Tongue (tissue), 2 donors: ENCODE data around the gene GPHN. TPM values are rescaled to one million over a fixed set of nuclear protein-coding genes. Genes with fewer than 3 reads are reported as not detected.

Source experiments
- DNase-seq: peaks from one replicate; pipeline ENCODE4 v3.0.0-alpha.2; 2015
- total RNA-seq: library from RNA; depleted of rRNA; stranded (reverse); fragments of >200 nt; gene quantifications from one replicate; pipeline ENCODE4 v1.2.3, GENCODE V29; 2014

Gene GPHN
- total RNA-seq, 1 donor from 2014 or later: 26.7 TPM

- no peak for DNase-seq
Observed at GRCh38 chr14:66601932-66602578, 94.1 kb downstream of the GPHN start.

DNA sequence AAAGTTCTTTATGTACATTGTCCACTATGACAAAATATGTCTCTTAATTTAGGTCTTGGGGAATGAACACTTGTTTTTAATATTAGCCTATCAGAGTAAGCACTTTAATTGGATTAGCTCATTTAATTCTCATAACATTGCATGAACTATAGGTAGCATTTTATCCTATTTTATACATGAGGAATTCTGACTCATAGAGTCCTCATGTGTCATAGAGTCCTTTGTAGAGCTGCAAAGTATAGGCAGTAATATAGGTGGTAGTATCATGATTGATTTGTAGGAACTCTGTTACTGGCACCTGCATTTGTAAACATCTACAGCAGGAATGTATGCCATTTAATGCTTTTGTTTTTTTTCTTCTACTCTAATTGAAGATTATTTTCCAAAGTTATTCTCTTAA lies 96.0 kb downstream of the GPHN start:
- DNase-seq: no peak

DNA sequence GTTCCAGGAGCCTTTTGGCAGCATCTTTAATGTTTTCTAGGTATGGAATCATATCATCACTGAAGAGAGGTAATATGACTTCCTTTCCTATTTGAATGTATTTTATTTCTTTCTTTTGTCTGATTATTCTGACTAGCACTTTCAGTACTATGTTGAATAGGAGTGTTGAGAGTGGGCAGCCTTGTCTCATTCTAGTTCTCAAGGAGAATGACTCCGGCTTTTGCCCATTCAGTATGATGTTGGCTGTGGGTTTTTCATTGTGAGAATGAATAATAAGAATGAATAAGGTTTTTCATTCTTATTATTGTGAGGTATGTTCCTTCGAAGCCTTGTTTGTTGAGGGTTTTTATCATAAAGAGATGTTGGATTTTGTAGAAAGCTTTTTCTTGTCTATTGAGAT lies 98.9 kb downstream of the GPHN start:
- no peak for DNase-seq

DNA sequence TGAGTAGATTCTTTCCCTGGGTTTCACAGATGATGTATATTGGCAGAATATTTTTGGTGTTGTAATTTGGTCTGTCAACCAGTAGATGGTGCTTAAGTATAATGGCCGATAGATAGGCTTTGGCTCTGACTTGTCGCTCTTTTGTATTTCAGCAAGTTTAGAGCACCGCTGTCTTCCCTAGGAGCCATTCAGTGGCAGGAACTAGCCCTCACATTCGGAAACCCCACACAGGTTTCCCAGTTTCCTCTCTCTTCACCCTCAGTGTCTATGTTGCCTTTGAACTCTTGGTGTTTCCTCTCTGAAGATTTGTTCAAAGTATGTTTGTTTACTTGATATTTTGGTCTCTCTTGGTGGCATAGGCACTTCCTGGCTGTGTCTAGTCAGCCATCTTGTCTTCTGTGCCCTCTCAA lies 102.2 kb downstream of the GPHN start:
- no peak for DNase-seq

GRCh38 chr14:66613344-66613743 lies 105.4 kb downstream of the GPHN start:
- DNase-seq: no peak

DNA sequence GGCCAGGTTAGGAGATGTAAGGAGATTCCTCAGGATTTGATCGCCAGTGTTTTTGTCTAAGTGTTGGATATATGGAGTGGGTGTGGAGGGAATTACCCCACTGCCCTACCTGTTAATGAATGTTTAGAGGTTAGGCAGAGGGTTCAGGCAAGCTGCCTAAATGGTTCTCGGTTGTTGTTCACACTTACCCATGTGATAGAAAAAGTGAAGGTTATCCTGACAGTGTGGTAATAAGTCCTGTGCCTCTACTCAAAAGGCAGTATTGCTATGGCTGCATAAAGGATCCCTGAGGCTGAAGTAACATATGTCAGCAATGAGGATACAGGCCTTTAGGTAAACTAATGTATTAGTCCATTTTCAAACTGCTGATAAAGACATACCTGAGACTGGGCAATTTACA lies 112.0 kb downstream of the GPHN start:
- no peak for DNase-seq

DNA sequence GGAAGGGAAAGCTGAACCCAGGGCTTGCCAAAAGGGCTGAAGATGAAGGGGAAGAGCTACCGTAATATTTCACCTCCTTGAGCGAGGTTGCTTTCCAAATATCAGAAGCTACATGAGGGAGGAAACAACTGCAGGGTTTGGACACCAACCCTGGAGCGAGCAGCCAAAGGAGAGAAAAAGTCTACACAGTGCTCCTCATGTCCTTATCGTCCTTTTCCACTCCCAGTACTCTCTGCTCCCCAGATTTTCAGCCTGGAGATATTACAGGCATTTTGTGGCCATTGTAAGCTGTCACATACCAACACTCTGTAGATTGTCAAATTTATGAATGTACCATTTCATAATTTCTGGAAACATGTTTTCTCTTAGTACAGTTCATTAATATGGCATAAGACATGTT lies 115.9 kb downstream of the GPHN start:
- DNase-seq: no peak

DNA sequence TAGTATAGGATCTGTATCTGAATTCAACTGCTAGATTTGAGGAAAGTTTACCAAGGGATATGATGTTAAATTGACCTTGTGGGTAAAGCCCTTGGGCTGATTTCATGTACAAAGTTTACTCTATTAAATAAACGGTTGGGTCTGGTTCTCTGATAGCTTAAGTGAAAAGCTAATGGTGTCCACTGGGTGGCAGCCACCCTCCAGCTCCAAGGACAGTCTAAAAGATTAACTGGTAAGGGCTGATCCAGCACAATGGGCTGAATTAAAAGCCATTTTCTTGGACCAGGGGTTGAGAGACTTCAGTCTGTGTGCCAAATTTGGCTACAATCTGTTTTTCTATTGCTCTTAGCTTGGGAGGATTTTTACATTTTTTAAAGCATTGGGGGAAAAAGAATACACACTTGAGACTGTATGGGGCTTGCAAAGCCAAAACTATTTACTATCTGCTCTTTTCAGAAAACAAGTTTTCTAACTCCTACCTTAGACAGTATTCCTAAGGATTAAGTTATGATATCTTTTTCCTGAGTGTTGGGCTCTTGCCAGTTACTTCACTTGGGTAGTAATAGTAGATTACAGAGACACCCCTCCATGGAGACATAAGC lies 116.5 kb downstream of the GPHN start:
- peak; percentile 70 for DNase-seq

DNA sequence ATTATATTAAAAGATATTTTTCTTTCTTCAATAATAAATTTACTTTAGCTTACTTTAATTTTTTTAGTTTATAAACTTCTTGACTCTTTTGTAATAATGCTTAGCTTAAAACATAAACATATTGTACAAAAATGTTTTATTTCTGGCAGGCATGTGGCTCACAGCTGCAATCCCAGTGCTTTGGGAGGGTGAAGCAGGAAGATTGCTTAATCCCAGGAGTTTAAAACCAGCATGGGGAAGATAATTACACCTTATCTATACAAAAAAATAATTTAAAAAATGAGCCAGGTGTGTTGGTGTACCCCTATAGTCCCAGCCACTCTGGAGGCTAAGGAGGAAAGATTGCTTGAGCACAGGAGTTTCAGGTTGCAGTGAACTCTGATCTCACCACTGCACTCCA lies 120.7 kb downstream of the GPHN start:
- DNase-seq: no peak

DNA sequence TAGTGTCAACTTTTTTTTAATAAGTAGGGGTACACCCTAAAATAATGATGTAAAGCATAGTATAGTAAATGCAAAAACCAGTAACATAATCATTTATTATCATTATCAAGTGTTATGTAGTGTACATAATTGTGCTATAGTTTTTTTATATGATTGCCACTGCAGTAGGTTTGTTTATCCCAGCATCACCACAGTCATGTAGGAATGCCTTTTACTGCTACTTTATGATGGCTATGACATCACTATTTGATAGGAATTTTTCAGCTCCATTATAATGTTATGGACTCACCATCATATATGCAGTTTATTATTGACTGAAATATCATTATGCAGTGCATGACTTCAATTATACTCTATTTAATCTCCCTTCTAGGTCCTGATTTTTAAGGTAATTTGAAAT lies 121.6 kb downstream of the GPHN start:
- no peak for DNase-seq

DNA sequence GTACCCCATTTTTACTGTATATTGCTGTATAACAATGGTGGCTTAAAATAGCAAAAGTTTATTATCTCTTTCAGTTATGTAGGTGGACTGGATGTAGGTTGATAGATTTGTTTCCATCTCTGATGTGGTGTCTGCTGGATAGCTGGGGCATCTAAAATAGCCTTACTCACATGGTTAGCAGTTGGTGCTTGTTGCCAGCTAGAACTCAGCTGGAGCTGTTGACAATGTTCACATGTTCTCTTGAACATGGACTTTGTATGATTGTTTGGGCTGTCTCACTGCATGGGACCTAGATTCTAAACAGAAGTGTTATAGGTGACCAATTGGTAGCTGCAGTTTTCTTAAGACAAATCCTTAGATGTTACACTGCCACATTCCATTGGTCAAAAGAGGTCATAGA lies 126.9 kb downstream of the GPHN start:
- peak; percentile 10 for DNase-seq

- no peak for DNase-seq
Observed at GRCh38 chr14:66635435-66635834, 127.5 kb downstream of the GPHN start.

- DNase-seq: no peak
Observed at GRCh38 chr14:66636240-66636639, 128.3 kb downstream of the GPHN start.

GRCh38 chr14:66638689-66639088 lies 130.7 kb downstream of the GPHN start:
- no peak for DNase-seq

- DNase-seq: no peak
Observed at GRCh38 chr14:66641861-66642635, 134.1 kb downstream of the GPHN start.

- DNase-seq: no peak
Observed at GRCh38 chr14:66643344-66643743, 135.4 kb downstream of the GPHN start.

GRCh38 chr14:66645716-66646115 lies 137.8 kb downstream of the GPHN start:
- no peak for DNase-seq

DNA sequence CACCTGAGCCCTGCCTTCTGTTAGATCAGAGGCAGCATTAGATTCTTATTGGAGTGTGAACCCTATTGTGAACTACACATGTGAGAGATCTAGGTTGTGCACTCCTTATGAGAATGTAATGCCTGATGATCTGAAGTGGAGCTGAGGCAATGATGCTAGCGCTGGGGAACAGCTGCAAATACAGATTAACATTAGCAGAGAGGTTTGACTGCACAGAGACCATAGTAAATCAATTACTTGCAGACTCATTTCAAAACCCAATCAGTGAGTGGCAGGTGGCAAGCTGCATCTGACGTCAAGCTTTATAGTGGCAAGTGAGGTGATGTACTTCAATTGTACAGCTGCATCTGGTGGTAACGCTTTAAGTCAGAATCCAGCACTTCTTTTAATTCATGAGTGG lies 141.6 kb downstream of the GPHN start:
- peak; percentile 63 for DNase-seq

- DNase-seq: peak; percentile 15
Observed at GRCh38 chr14:66650491-66650911, 142.6 kb downstream of the GPHN start.

DNA sequence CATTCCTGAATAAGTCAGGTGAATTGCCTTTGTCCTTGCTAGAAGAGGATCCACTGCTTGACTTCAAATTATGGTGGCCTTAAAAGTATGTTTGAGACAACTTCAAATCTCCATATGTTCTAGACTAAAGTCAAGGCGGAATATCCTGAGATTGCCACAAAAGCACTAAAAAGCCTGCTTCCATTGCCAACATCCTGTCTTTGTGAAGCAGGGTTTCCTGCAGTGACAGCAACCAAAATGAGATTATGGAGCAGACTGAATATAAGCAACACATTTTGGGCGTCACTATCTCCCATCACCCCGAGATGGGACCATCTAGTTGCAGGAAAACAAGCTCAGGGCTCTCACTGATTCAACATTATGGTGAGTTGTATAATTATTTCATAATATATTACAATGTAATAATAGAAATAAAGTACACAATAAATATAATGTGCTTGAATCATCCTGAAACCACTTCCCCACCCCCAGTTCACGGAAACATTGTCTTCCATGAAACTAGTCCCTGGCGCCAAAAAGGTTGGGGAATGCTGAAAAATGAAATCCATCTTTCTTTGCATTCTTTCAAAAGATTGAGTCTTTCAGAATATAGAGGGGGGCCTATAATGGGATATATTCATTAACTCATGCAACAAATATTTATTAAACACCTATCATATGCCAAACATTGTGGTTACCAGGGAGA lies 143.7 kb downstream of the GPHN start:
- no peak for DNase-seq

DNA sequence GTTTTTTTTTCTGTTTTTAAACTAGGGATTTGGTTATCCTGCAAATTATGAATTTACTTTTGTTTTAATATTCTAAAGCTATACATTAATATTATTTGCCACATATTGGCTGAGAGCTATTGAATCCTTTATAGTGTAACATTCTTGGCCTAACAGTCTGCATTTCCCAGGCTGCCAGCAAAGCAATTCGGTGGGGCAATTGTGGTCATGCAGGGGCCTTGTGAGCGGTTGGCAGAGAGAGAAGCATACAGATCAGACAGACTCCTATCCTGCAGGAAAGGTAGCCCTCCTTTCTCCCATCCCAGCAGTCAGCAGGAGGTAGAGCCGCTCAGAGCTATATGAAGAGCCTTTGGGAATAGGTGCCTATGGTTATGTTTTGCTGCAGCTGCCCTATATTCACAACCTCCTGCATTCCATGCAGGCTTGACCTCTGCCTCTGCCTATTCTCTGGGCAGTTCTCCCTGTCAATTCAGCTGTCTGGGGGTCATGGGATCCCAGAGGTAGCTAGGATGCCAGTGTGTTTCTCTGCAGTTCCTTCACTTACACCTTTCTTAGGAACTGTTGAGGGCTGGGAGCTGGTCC lies 144.7 kb downstream of the GPHN start:
- no peak for DNase-seq

DNA sequence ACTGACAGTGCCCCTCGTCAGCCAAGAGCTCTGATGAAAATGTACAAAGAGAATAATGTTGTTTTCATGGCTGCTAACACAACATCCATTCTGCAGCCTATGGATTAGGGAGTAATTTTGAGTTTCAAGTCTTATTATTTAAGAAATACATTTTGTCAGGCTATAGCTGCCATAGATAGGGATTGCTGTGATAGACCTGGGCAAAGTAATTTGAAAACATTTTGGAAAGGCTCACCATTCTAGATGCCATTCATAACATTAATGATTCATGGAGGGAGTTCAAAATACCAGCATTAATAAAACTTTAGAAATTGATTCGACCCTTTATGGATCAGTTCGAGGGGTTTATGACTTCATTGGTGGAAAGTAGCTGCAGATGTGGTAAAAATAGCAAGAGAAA lies 149.8 kb downstream of the GPHN start:
- no peak for DNase-seq

- DNase-seq: no peak
Observed at GRCh38 chr14:66662374-66662773, 154.4 kb downstream of the GPHN start.
